IMR-90 (cell line): ENCODE results near the gene AK3. TPM values are rescaled to one million over a fixed set of nuclear protein-coding genes. Genes with fewer than 3 reads are reported as not detected.

Experiments
- ATAC-seq: fragments of 200-7000 bp; cut with Tn5 transposase; 2 replicates; pipeline ENCODE4 v1.9.1; 2020; ENCODE audit warnings: low read depth, mild to moderate bottlenecking, moderate library complexity
- BruUV-seq: library from RNA; stranded (reverse); fragments of 400-500 nt; replicated peaks from 2 replicates; lab custom pipeline; 2021; lab: Mats Ljungman, UMichigan
- CTCF ChIA-PET: fragments of 300-600 bp; formaldehyde crosslinking; extraction: SDS; loops from one replicate; lab custom pipeline; 2021; ENCODE audit warnings: antibody characterized with exemption; lab: Yijun Ruan, JAX
- POLR2A ChIA-PET: fragments of 300-600 bp; sonication (Branson Sonifier 250); formaldehyde crosslinking; loops from one replicate; lab custom pipeline; 2022; ENCODE audit warnings: antibody characterized with exemption; ENCODE audit not compliant: unreplicated experiment; lab: Charles Lee
- DNase-seq: peaks from one replicate; pipeline ENCODE4 v3.0.0; 2013
- H2AFZ ChIP-seq: replicated peaks from 2 replicates; pipeline ENCODE3; 2013; ENCODE audit warnings: low read length, mild to moderate bottlenecking; ENCODE audit not compliant: poor library complexity
- H2AK5ac ChIP-seq: 2 replicates; pipeline ENCODE4 v1.6.1; 2013; ENCODE audit warnings: low read depth, low read length, inconsistent platforms
- H2AK9ac ChIP-seq: replicated peaks from 2 replicates; pipeline ENCODE3; 2013; ENCODE audit warnings: mild to moderate bottlenecking, low read depth, low read length, moderate library complexity; ENCODE audit not compliant: poor library complexity
- H2BK120ac ChIP-seq: 2 replicates; pipeline ENCODE4 v1.6.1; 2013; ENCODE audit warnings: low read depth, low read length, inconsistent platforms
- H2BK15ac ChIP-seq: 3 replicates; pipeline ENCODE4 v1.6.1; 2013; ENCODE audit warnings: low read depth, low read length, inconsistent platforms
- H2BK20ac ChIP-seq: 2 replicates; pipeline ENCODE4 v1.6.1; 2013; ENCODE audit warnings: low read depth, mild to moderate bottlenecking, inconsistent platforms, low read length, moderate library complexity
- H2BK5ac ChIP-seq: 2 replicates; pipeline ENCODE4 v1.6.1; 2013; ENCODE audit warnings: mild to moderate bottlenecking, low read depth, low read length, inconsistent platforms; ENCODE audit not compliant: poor library complexity, severe bottlenecking
- H3K14ac ChIP-seq: replicated peaks from 2 replicates; pipeline ENCODE4 v1.6.1; 2013; ENCODE audit warnings: low read depth, low read length, inconsistent platforms
- H3K18ac ChIP-seq: 2 replicates; pipeline ENCODE4 v1.6.1; 2013; ENCODE audit warnings: low read depth, low read length, control low read depth
- H3K23ac ChIP-seq: 2 replicates; pipeline ENCODE4 v1.6.1; 2013; ENCODE audit warnings: low read depth, low read length, inconsistent platforms
- H3K27ac ChIP-seq: 2 replicates; pipeline ENCODE4 v1.5.1; 2013; ENCODE audit warnings: mild to moderate bottlenecking, control low read depth, low read length; ENCODE audit not compliant: insufficient read depth
- H3K27me3 ChIP-seq: 2 replicates; pipeline ENCODE4 v1.6.1; 2013; ENCODE audit warnings: low read length; ENCODE audit not compliant: control insufficient read depth, insufficient read depth
- H3K36me3 ChIP-seq: 2 replicates; pipeline ENCODE4 v1.6.1; 2013; ENCODE audit warnings: low read length, mixed read lengths; ENCODE audit not compliant: control insufficient read depth, insufficient read depth
- H3K4ac ChIP-seq: 2 replicates; pipeline ENCODE4 v1.6.1; 2013; ENCODE audit warnings: low read depth, low read length, inconsistent platforms
- H3K4me1 ChIP-seq: 2 replicates; pipeline ENCODE4 v1.6.1; 2013; ENCODE audit warnings: low read length, mixed read lengths; ENCODE audit not compliant: control insufficient read depth, insufficient read depth
- H3K4me2 ChIP-seq: 2 replicates; pipeline ENCODE4 v1.6.1; 2013; ENCODE audit warnings: low read depth, mild to moderate bottlenecking, control low read depth, low read length, moderate library complexity
- H3K4me3 ChIP-seq: 2 replicates; pipeline ENCODE4 v1.5.1; 2013; ENCODE audit warnings: low read depth, mild to moderate bottlenecking, control low read depth, low read length, moderate library complexity; ENCODE audit not compliant: insufficient read depth
- H3K56ac ChIP-seq: 2 replicates; pipeline ENCODE4 v1.6.1; 2013; ENCODE audit warnings: low read length, inconsistent platforms; ENCODE audit not compliant: insufficient read depth; ENCODE audit errors: extremely low read depth
- H3K79me1 ChIP-seq, 2 experiments: 2 replicates each; pipeline ENCODE4 v1.6.1; 2013; ENCODE audit warnings: low read length in 2 of 2, inconsistent platforms in 1 of 2, low read depth in 1 of 2
- H3K9ac ChIP-seq: 2 replicates; pipeline ENCODE4 v1.6.1; 2013; ENCODE audit warnings: low read depth, low read length, control low read depth
- H3K9me1 ChIP-seq: 2 replicates; pipeline ENCODE4 v1.6.1; 2013; ENCODE audit warnings: low read length, inconsistent platforms; ENCODE audit not compliant: insufficient read depth
- H3K9me3 ChIP-seq: 2 replicates; pipeline ENCODE4 v1.6.1; 2013; ENCODE audit warnings: low read length; ENCODE audit not compliant: control insufficient read depth, insufficient read depth
- H4K20me1 ChIP-seq: 2 replicates; pipeline ENCODE4 v1.6.1; 2013; ENCODE audit warnings: low read length, inconsistent platforms; ENCODE audit not compliant: insufficient read depth
- H4K5ac ChIP-seq: 2 replicates; pipeline ENCODE4 v1.6.1; 2013; ENCODE audit warnings: mild to moderate bottlenecking, low read depth, low read length, control low read depth
- H4K8ac ChIP-seq, 2 experiments: 2 replicates each; pipeline ENCODE4 v1.6.1; 2013; ENCODE audit warnings: low read depth in 2 of 2, low read length in 2 of 2, control low read depth in 1 of 2, inconsistent platforms in 1 of 2
- H4K91ac ChIP-seq: 2 replicates; pipeline ENCODE4 v1.6.1; 2013; ENCODE audit warnings: low read depth, low read length, inconsistent platforms; ENCODE audit not compliant: insufficient read depth
- BHLHE40 ChIP-seq: fragments of 150-350 bp; IDR thresholded peaks from 2 replicates; pipeline ENCODE4 v1.6.1; 2016; ENCODE audit warnings: mild to moderate bottlenecking, low read depth, low read length
- CEBPB ChIP-seq: IDR thresholded peaks from 2 replicates; pipeline ENCODE4 v1.6.1; 2012; ENCODE audit warnings: low read depth, low read length, improper control_type of control experiment
- CHD1 ChIP-seq: IDR thresholded peaks from 2 replicates; pipeline ENCODE4 v1.6.1; 2012; ENCODE audit warnings: low read depth, low read length, improper control_type of control experiment
- CTCF ChIP-seq: conservative IDR thresholded peaks from 2 replicates; pipeline ENCODE4 v1.5.1; 2012; ENCODE audit warnings: mild to moderate bottlenecking, low read depth, low read length, improper control_type of control experiment
- ELK1 ChIP-seq: fragments of 150-350 bp; IDR thresholded peaks from 2 replicates; pipeline ENCODE4 v1.6.1; 2016; ENCODE audit warnings: low read depth, mild to moderate bottlenecking, low read length, moderate library complexity, borderline replicate concordance
- FOS ChIP-seq: fragments of 150-350 bp; IDR thresholded peaks from 2 replicates; pipeline ENCODE4 v1.6.1; 2016; ENCODE audit warnings: low read depth, low read length
- MAZ ChIP-seq: IDR thresholded peaks from 2 replicates; pipeline ENCODE4 v1.6.1; 2012; ENCODE audit warnings: low read depth, mild to moderate bottlenecking, low read length, improper control_type of control experiment, moderate library complexity, borderline replicate concordance
- MXI1 ChIP-seq: IDR thresholded peaks from 2 replicates; pipeline ENCODE4 v1.6.1; 2012; ENCODE audit warnings: low read depth, mild to moderate bottlenecking, low read length, moderate library complexity, borderline replicate concordance
- NFE2L2 ChIP-seq: fragments of 150-350 bp; IDR thresholded peaks from 2 replicates; pipeline ENCODE4 v1.6.1; 2016; ENCODE audit warnings: low read depth, mild to moderate bottlenecking, low read length
- POLR2A ChIP-seq: IDR thresholded peaks from 2 replicates; pipeline ENCODE4 v1.6.1; 2012; ENCODE audit warnings: mild to moderate bottlenecking, low read depth, low read length
- RAD21 ChIP-seq: IDR thresholded peaks from 2 replicates; pipeline ENCODE4 v1.6.1; 2012; ENCODE audit warnings: low read length, improper control_type of control experiment
- RCOR1 ChIP-seq: IDR thresholded peaks from 2 replicates; pipeline ENCODE4 v1.6.1; 2012; ENCODE audit warnings: mild to moderate bottlenecking, low read length, improper control_type of control experiment; ENCODE audit not compliant: insufficient replicate concordance
- RFX5 ChIP-seq: IDR thresholded peaks from 2 replicates; pipeline ENCODE4 v1.8.0; 2012; ENCODE audit warnings: low read depth, mild to moderate bottlenecking, low read length, moderate library complexity
- SMC3 ChIP-seq: fragments of 150-350 bp; IDR thresholded peaks from 2 replicates; pipeline ENCODE4 v1.6.1; 2016; ENCODE audit warnings: low read depth, mild to moderate bottlenecking, antibody characterized with exemption, low read length, moderate library complexity
- USF2 ChIP-seq: fragments of 150-350 bp; IDR thresholded peaks from 2 replicates; pipeline ENCODE4 v1.6.1; 2017; ENCODE audit warnings: mild to moderate bottlenecking, antibody characterized with exemption, low read length, low read depth
- WGBS, 2 experiments: methylation state at CpG; one replicate each; pipeline versions ENCODE4 v1.1.5 to v1.1.7; 2013; ENCODE audit warnings: missing lambda C conversion rate in 2 of 2; ENCODE audit not compliant: insufficient read length in 1 of 2; ENCODE audit errors: extremely low coverage in 2 of 2; 5-methylcytosine and 5-hydroxymethylcytosine counted together
- dilution Hi-C: fragments of 300-500 bp; cut with HindIII; formaldehyde crosslinking; loops from one replicate; pipeline ENCODE4 v1.14.3; 2018; ENCODE audit warnings: low sequenced_read_pairs; ENCODE audit not compliant: unreplicated experiment
- in situ Hi-C: fragments of 300-500 bp; cut with MboI; formaldehyde crosslinking; loops from 3 replicates; pipeline ENCODE4 v1.14.3; 2019; ENCODE audit warnings: low sequenced_read_pairs, inconsistent platforms, mixed read lengths
- intact Hi-C: fragments of 100-400 bp; cut with micrococcal nuclease; formaldehyde crosslinking; loops from 2 replicates; pipeline ENCODE4 v1.10.0; 2022
- polyA plus RNA-seq, 3 experiments: library from polyadenylated mRNA; depleted of rRNA; stranded (reverse); fragments of >200 nt; gene quantifications; 2 replicates each; pipeline ENCODE4 v1.2.3, GENCODE V29; 2012; ENCODE audit warnings: low replicate concordance in 1 of 3
- total RNA-seq: library from RNA; depleted of rRNA; stranded (reverse); fragments of >200 nt; gene quantifications from 2 replicates; pipeline ENCODE4 v1.2.3, GENCODE V29; 2012

Gene AK3
- total and polyA plus RNA-seq, 2 of the 4 experiments (the other 2 are of a cell fraction) = 24.7 to 26.2 TPM

- peak; percentile 6; the same call in 1 of the 2 replicates for ATAC-seq
- no CpG with 5 or more reads among the region's 16 CpGs for WGBS, 2 experiments
- CTCF ChIA-PET = interaction anchor here (1.4 kb wide), 2 partner anchors 8 to 13 kb away, joined by 3 read pairs; no protein-coding TSS in a partner anchor
- Histone ChIP-seq H3K4me2 (peak overlapping the region; percentile 97), H2BK120ac (peak overlapping the region; percentile 29), H3K9me3 (no peaks in the 10 kb centered on the region), H3K27ac (peak overlapping the region; percentile 93), H2BK5ac (peak overlapping the region; percentile 92), H3K14ac (peak overlapping the region; percentile 91), H3K9ac (peak overlapping the region; percentile 95), H3K4ac (peak overlapping the region; percentile 71), H2AK9ac (peak overlapping the region; percentile 88), H3K23ac (peak overlapping the region; percentile 59), H3K79me1 (peaks cover 7 to 26% of the 10 kb centered on the region in 2 experiments), H3K4me3 (peak overlapping the region; percentile 60), H2BK20ac (no peak overlapping the region; the same call in 1 of the 2 replicates), H3K56ac (peak overlapping the region; percentile 92), H2BK15ac (0 out of 3 replicates have a peak overlapping the region, but pooled peaks have one; percentile 9), H2AK5ac (no peak overlapping the region), H4K8ac (peak overlapping the region; percentile 78 to 81), H3K18ac (peak overlapping the region; percentile 85), H3K36me3 (no peaks in the 10 kb centered on the region), H2AFZ (peak overlapping the region; percentile 99), H4K20me1 (no peaks in the 10 kb centered on the region; the same call in 1 of the 2 replicates), H4K91ac (peak overlapping the region; percentile 45), H3K27me3 (no peaks in the 10 kb centered on the region), H3K9me1 (peaks cover 2% of the 10 kb centered on the region), H4K5ac (peak overlapping the region; percentile 79), H3K4me1 (peaks cover 7% of the 10 kb centered on the region)
- no TSS peak for BruUV-seq
- intact Hi-C loops (no loop called here), dilution Hi-C loops (no loop called here), in situ Hi-C loops (loop anchor here (25.0 kb wide), 1 partner anchor 566 kb away; no protein-coding TSS in a partner anchor)
- peak; percentile 19 for DNase-seq
- POLR2A ChIA-PET = interaction anchor here (0.6 kb wide), 1 partner anchor 338 kb away, joined by 7 read pairs; no protein-coding TSS in a partner anchor
- no peak for TF ChIP-seq CEBPB
- no peak for TF ChIP-seq MXI1
- TF ChIP-seq POLR2A = no peak
- TF ChIP-seq FOS = no peak
- no peak for TF ChIP-seq CTCF
- TF ChIP-seq MAZ = no peak
- TF ChIP-seq BHLHE40 = no peak
- no peak for TF ChIP-seq ELK1
- TF ChIP-seq NFE2L2 = no peak
- TF ChIP-seq RAD21 = no peak
- TF ChIP-seq CHD1 = no peak
- no peak for TF ChIP-seq SMC3
- TF ChIP-seq RCOR1 = no peak
- no peak for TF ChIP-seq RFX5
- TF ChIP-seq USF2 = no peak
Measured at GRCh38 chr9:4678679-4679267, 62.2 kb downstream of the AK3 start.
